Gastrocnemius medialis (tissue), 4 donors: Measurements from ENCODE around the gene GRIK5.

Experiments used
- POLR2A ChIP-seq, 2 donors: fragments of 450-650 bp; IDR thresholded peaks; one replicate each; pipeline ENCODE4 v1.6.1; 2017; ENCODE audit warnings: antibody characterized with exemption in 2 of 2, mild to moderate bottlenecking in 2 of 2, moderate library complexity in 2 of 2
- TF ChIP-seq, protein P1 (sequence below), 5 experiments: fragments of 450-650 bp in 3 of 5; fragments of 200-600 bp in 2 of 5; sonication (generic) in 2 of 5; IDR thresholded peaks in 4 of 5; conservative IDR thresholded peaks in 1 of 5; 1 replicate in 4 of 5; 2 replicates in 1 of 5; pipeline ENCODE4 v1.5.1; 2016 to 2019; ENCODE audit warnings: antibody characterized with exemption in 5 of 5, mild to moderate bottlenecking in 3 of 5, moderate library complexity in 3 of 5

DNA sequence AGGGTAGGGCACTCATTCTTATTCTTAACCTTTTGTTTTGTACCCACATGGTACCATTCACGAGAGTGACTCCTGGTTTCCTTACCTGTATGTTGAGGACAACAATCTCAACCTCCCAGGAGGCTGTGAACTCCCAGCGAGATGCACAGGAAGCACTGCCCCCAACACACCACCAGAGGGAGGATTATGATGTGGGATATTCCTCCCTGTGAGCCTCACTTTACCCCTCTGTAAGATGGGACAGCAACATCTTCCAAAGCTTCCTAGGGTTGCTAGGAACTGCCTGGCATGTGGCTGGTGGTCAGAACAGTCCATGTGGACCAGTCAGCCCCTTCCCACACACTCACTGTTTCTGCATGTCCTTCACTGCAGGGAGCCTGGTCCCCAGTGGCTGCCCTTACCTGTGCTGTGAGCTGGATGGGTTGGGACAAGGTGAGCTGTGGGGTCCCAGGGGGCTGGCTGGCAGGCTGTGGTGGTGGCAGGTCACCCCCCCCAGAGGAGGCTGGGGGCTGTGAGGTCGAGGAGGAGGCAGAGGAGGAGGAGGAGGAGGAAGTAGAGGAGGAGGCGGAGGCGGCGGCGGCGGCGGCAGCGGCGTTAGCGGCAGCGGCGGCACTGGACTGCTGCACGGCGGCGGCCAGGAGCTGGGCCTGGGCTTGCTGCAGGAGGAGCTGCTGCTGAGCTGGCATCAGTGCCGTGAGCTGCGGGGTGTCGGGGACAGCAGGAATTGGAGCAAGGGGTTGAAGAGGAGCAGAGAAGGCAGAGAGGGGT lies 46.5 kb upstream of the GRIK5 start:
- TF ChIP-seq, protein P1, sequence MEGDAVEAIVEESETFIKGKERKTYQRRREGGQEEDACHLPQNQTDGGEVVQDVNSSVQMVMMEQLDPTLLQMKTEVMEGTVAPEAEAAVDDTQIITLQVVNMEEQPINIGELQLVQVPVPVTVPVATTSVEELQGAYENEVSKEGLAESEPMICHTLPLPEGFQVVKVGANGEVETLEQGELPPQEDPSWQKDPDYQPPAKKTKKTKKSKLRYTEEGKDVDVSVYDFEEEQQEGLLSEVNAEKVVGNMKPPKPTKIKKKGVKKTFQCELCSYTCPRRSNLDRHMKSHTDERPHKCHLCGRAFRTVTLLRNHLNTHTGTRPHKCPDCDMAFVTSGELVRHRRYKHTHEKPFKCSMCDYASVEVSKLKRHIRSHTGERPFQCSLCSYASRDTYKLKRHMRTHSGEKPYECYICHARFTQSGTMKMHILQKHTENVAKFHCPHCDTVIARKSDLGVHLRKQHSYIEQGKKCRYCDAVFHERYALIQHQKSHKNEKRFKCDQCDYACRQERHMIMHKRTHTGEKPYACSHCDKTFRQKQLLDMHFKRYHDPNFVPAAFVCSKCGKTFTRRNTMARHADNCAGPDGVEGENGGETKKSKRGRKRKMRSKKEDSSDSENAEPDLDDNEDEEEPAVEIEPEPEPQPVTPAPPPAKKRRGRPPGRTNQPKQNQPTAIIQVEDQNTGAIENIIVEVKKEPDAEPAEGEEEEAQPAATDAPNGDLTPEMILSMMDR (IDR thresholded peaks at IDR 0.05 in 4 of 5, conservative IDR thresholded peaks at IDR 0.05 in 1 of 5): no peak
- no peak for TF ChIP-seq POLR2A (IDR thresholded peaks at IDR 0.05)
